Endothelial cell of umbilical vein (primary cell): ENCODE data around the gene TYSND1. TPM values are rescaled to one million over a fixed set of nuclear protein-coding genes. Genes with fewer than 3 reads are reported as not detected.

Source experiments
- BruUV-seq: library from RNA; stranded (reverse); fragments of 400-500 nt; replicated peaks from 2 replicates; lab custom pipeline; 2021; lab: Mats Ljungman, UMichigan
- CTCF ChIA-PET: fragments of 300-600, 350-600 bp; sonication (Branson Sonifier 250); formaldehyde crosslinking; loops from one replicate; lab custom pipeline; 2021; ENCODE audit warnings: antibody characterized with exemption, inconsistent platforms; lab: Charles Lee
- POLR2A ChIA-PET: fragments of 300-600, 350-600 bp; sonication (Branson Sonifier 250); formaldehyde crosslinking; loops from one replicate; lab custom pipeline; 2021; ENCODE audit warnings: antibody characterized with exemption, inconsistent platforms; lab: Charles Lee
- DNase-seq: peaks from one replicate; pipeline ENCODE4 v3.0.0-alpha.2; 2011; ENCODE audit warnings: low read depth, low spot score
- FAIRE-seq: peaks from 2 replicates; lab custom pipeline; 2011; peaks lifted over from hg19 to GRCh38; lab: Jason Lieb, UNC
- H2AFZ ChIP-seq: 2 replicates; pipeline ENCODE4 v1.6.0; 2012; ENCODE audit warnings: low read depth, low read length, control low read depth, inconsistent platforms
- H3K27ac ChIP-seq: 2 replicates; pipeline ENCODE4 v1.5.1; 2011; ENCODE audit warnings: low read depth, mild to moderate bottlenecking, control low read depth, low read length, moderate library complexity; ENCODE audit not compliant: insufficient read depth
- H3K27me3 ChIP-seq, 2 experiments: 2 replicates each; pipeline versions ENCODE4 v1.6.0 to v1.6.1; 2011; ENCODE audit warnings: low read length in 2 of 2, mixed read lengths in 1 of 2; ENCODE audit not compliant: control insufficient read depth in 2 of 2, insufficient read depth in 2 of 2
- H3K36me3 ChIP-seq, 2 experiments: 2 replicates in 1 of 2; 3 replicates in 1 of 2; pipeline ENCODE4 v1.5.1; 2011; ENCODE audit warnings: low read length in 2 of 2, mild to moderate bottlenecking in 1 of 2, moderate library complexity in 1 of 2; ENCODE audit not compliant: control insufficient read depth in 2 of 2, insufficient read depth in 2 of 2; ENCODE audit errors: extremely low read depth in 1 of 2
- H3K4me1 ChIP-seq: 3 replicates; pipeline ENCODE4 v1.5.1; 2011; ENCODE audit warnings: mild to moderate bottlenecking, low read length; ENCODE audit not compliant: control insufficient read depth, insufficient read depth; ENCODE audit errors: extremely low read depth
- H3K4me2 ChIP-seq: 2 replicates; pipeline ENCODE4 v1.6.1; 2011; ENCODE audit warnings: low read length, control low read depth, mixed read lengths; ENCODE audit not compliant: insufficient read depth
- H3K4me3 ChIP-seq, 3 experiments: fragments of 200-600 bp in 1 of 3; sonication (generic), shearing (Covaris generic) in 1 of 3; replicated peaks in 1 of 3; 2 replicates each; pipeline ENCODE4 v1.5.1; 2011 to 2016; ENCODE audit warnings: control low read depth in 3 of 3, low read length in 3 of 3, mild to moderate bottlenecking in 2 of 3, inconsistent platforms in 1 of 3, low read depth in 1 of 3, moderate library complexity in 1 of 3; ENCODE audit not compliant: insufficient read depth in 1 of 3
- H3K79me2 ChIP-seq: 2 replicates; pipeline ENCODE4 v1.6.0; 2012; ENCODE audit warnings: low read length, inconsistent platforms; ENCODE audit not compliant: control insufficient read depth, insufficient read depth
- H3K9ac ChIP-seq: replicated peaks from 2 replicates; pipeline ENCODE3; 2011; ENCODE audit warnings: low read length, control low read depth; ENCODE audit not compliant: insufficient read depth; ENCODE audit errors: extremely low read depth
- H3K9me1 ChIP-seq: replicated peaks from 3 replicates; pipeline ENCODE4 v1.6.0; 2011; ENCODE audit warnings: mild to moderate bottlenecking, low read length; ENCODE audit not compliant: control insufficient read depth, insufficient read depth; ENCODE audit errors: extremely low read depth
- H3K9me3 ChIP-seq: replicated peaks from 2 replicates; pipeline ENCODE4 v1.5.1; 2012; ENCODE audit warnings: low read length, inconsistent platforms; ENCODE audit not compliant: control insufficient read depth, insufficient read depth
- H4K20me1 ChIP-seq: replicated peaks from 2 replicates; pipeline ENCODE3; 2011; ENCODE audit warnings: mild to moderate bottlenecking, low read length; ENCODE audit not compliant: control insufficient read depth, insufficient read depth; ENCODE audit errors: extremely low read depth
- EZH2 ChIP-seq: IDR thresholded peaks from 2 replicates; pipeline ENCODE4 v1.6.1; 2012; ENCODE audit warnings: borderline replicate concordance, low read depth, mild to moderate bottlenecking, moderate library complexity, low read length, inconsistent platforms; ENCODE audit not compliant: severe bottlenecking
- FOS ChIP-seq: IDR thresholded peaks from 2 replicates; pipeline ENCODE4 v1.6.1; 2011; ENCODE audit warnings: mild to moderate bottlenecking, low read length, moderate library complexity, borderline replicate concordance; ENCODE audit not compliant: insufficient read depth
- GATA2 ChIP-seq: IDR thresholded peaks from 2 replicates; pipeline ENCODE4 v1.7.0; 2011; ENCODE audit warnings: low read depth, mild to moderate bottlenecking, moderate library complexity, mixed read lengths, low read length; ENCODE audit not compliant: insufficient read length, insufficient read depth
- JUN ChIP-seq: IDR thresholded peaks from 2 replicates; pipeline ENCODE4 v1.6.1; 2011; ENCODE audit warnings: borderline replicate concordance, low read depth; ENCODE audit not compliant: insufficient read length, insufficient read depth
- MYC ChIP-seq: IDR thresholded peaks from one replicate; pipeline ENCODE4 v1.6.1; 2011; ENCODE audit warnings: mild to moderate bottlenecking, low read depth, low read length
- POLR2A ChIP-seq: IDR thresholded peaks from 2 replicates; pipeline ENCODE4 v1.6.1; 2012; ENCODE audit warnings: low read depth, mild to moderate bottlenecking, control low read depth, low read length
- POLR2AphosphoS5 ChIP-seq: IDR thresholded peaks from 2 replicates; pipeline ENCODE4 v1.6.1; 2012; ENCODE audit warnings: low read depth, mild to moderate bottlenecking, control low read depth, low read length, moderate library complexity; ENCODE audit not compliant: insufficient read depth
- dilution Hi-C: fragments of 300-500 bp; cut with MboI; formaldehyde crosslinking; loops from one replicate; pipeline ENCODE4 v1.15.0; 2019; ENCODE audit warnings: low sequenced_read_pairs; ENCODE audit not compliant: extremely low pct_ligation_motif_present
- intact Hi-C: fragments of 100-400 bp; cut with micrococcal nuclease; formaldehyde crosslinking; loops from one replicate; pipeline ENCODE4 v1.10.0; 2022
- polyA plus RNA-seq, 4 experiments: library from polyadenylated mRNA; depleted of rRNA in 3 of 4; stranded (reverse) in 3 of 4; unstranded in 1 of 4; fragments of >200 nt; gene quantifications; 2 replicates each; pipeline versions ENCODE4 v1.2.1 to v1.2.3, GENCODE V29; 2011 to 2012; ENCODE audit warnings: missing spikeins in 1 of 4
- total RNA-seq: library from RNA; stranded (reverse); gene quantifications from 2 replicates; pipeline ENCODE4 v1.2.3, GENCODE V29; 2021
- TF ChIP-seq, protein P1 (sequence below): IDR thresholded peaks from 2 replicates; pipeline ENCODE4 v1.6.1; 2011; ENCODE audit not compliant: insufficient read depth, insufficient read length
- TF ChIP-seq, protein P2 (sequence below), 2 donors: IDR thresholded peaks; 1 replicate in 1 of 2; 2 replicates in 1 of 2; pipeline ENCODE4 v1.5.1; 2011; ENCODE audit warnings: low read length in 2 of 2, mild to moderate bottlenecking in 2 of 2, moderate library complexity in 2 of 2, control low read depth in 1 of 2, inconsistent platforms in 1 of 2, low read depth in 1 of 2; ENCODE audit not compliant: insufficient read depth in 1 of 2; ENCODE audit errors: extremely low read depth in 1 of 2

The TYSND1 gene
- total and polyA plus RNA-seq, 2 donors (not counting 3 experiments of a cell fraction or from before 2014, with no cell fraction given), result 5.1 to 7.8 TPM

GRCh38 chr10:70111496-70111895 is 35.0 kb downstream of the TYSND1 start:
- H3K9ac ChIP-seq, result no peak overlapping the region
- H3K36me3 ChIP-seq, result peaks cover 3% of the 10 kb centered on the region in 2 experiments
- ChIA-PET CTCF (no interaction called here), POLR2A (no interaction called here)
- FAIRE-seq (no peak), DNase-seq (no peak)
- no peak overlapping the region for H3K27ac ChIP-seq
- BruUV-seq, result no TSS peak
- H3K9me1 ChIP-seq, result no peaks in the 10 kb centered on the region
- H3K4me3 ChIP-seq, result no peak overlapping the region
- no peaks in the 10 kb centered on the region for H3K27me3 ChIP-seq
- TF ChIP-seq JUN (no peak), EZH2 (no peak), MYC (no peak), POLR2A (no peak), POLR2AphosphoS5 (no peak), FOS (no peak), GATA2 (no peak)
- TF ChIP-seq, protein P1, sequence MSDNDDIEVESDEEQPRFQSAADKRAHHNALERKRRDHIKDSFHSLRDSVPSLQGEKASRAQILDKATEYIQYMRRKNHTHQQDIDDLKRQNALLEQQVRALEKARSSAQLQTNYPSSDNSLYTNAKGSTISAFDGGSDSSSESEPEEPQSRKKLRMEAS, result no peak
- TF ChIP-seq, protein P2, sequence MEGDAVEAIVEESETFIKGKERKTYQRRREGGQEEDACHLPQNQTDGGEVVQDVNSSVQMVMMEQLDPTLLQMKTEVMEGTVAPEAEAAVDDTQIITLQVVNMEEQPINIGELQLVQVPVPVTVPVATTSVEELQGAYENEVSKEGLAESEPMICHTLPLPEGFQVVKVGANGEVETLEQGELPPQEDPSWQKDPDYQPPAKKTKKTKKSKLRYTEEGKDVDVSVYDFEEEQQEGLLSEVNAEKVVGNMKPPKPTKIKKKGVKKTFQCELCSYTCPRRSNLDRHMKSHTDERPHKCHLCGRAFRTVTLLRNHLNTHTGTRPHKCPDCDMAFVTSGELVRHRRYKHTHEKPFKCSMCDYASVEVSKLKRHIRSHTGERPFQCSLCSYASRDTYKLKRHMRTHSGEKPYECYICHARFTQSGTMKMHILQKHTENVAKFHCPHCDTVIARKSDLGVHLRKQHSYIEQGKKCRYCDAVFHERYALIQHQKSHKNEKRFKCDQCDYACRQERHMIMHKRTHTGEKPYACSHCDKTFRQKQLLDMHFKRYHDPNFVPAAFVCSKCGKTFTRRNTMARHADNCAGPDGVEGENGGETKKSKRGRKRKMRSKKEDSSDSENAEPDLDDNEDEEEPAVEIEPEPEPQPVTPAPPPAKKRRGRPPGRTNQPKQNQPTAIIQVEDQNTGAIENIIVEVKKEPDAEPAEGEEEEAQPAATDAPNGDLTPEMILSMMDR (IDR thresholded peaks at IDR 0.05; ENCODE audit: extremely low read depth in 1 of 2, insufficient read depth in 1 of 2, low read depth in 1 of 2, low read length in 2 of 2), result no peak
- intact Hi-C loops, result no loop called here
- peaks cover 6% of the 10 kb centered on the region for H3K4me1 ChIP-seq
- dilution Hi-C loops, result no loop called here
- no peak overlapping the region for H2AFZ ChIP-seq
- no peaks in the 10 kb centered on the region for H3K79me2 ChIP-seq
- H4K20me1 ChIP-seq, result no peaks in the 10 kb centered on the region
- H3K9me3 ChIP-seq, result no peaks in the 10 kb centered on the region
- H3K4me2 ChIP-seq, result no peak overlapping the region
